H9 (cell line): ENCODE data around the gene PLA2G2C. TPM values are rescaled to one million over a fixed set of nuclear protein-coding genes. Genes with fewer than 3 reads are reported as not detected.

Experiments
- DNase-seq: peaks from one replicate; pipeline ENCODE4 v3.0.0-alpha.2; 2017
- H2AFZ ChIP-seq: one replicate; pipeline ENCODE4 v1.6.1; 2013; ENCODE audit warnings: mild to moderate bottlenecking, low read length, control low read depth, moderate library complexity
- H2AK5ac ChIP-seq: 2 replicates; pipeline ENCODE4 v1.6.1; 2013; ENCODE audit warnings: low read length, control low read depth, mixed read lengths; ENCODE audit not compliant: insufficient read length
- H2BK120ac ChIP-seq: one replicate; pipeline ENCODE4 v1.6.1; 2013; ENCODE audit warnings: low read depth, mild to moderate bottlenecking, low read length, control low read depth, inconsistent platforms; ENCODE audit not compliant: poor library complexity, severe bottlenecking
- H2BK12ac ChIP-seq: 2 replicates; pipeline ENCODE4 v1.6.1; 2013; ENCODE audit warnings: low read length, control low read depth, mixed read lengths, low read depth; ENCODE audit not compliant: insufficient read length
- H2BK15ac ChIP-seq: 2 replicates; pipeline ENCODE4 v1.6.1; 2013; ENCODE audit warnings: low read depth, low read length, control low read depth
- H2BK20ac ChIP-seq: one replicate; pipeline ENCODE4 v1.6.1; 2013; ENCODE audit warnings: low read depth, mild to moderate bottlenecking, low read length, control low read depth, inconsistent platforms; ENCODE audit not compliant: poor library complexity, severe bottlenecking
- H2BK5ac ChIP-seq: 2 replicates; pipeline ENCODE4 v1.6.1; 2013; ENCODE audit warnings: low read length, control low read depth, mixed read lengths; ENCODE audit not compliant: insufficient read length
- H3K14ac ChIP-seq: 2 replicates; pipeline ENCODE4 v1.6.1; 2013; ENCODE audit warnings: low read length, control low read depth; ENCODE audit not compliant: insufficient read depth
- H3K18ac ChIP-seq: 2 replicates; pipeline ENCODE4 v1.6.1; 2013; ENCODE audit warnings: low read depth, mild to moderate bottlenecking, mixed read lengths, low read length, control low read depth; ENCODE audit not compliant: insufficient read length
- H3K23ac ChIP-seq: 2 replicates; pipeline ENCODE4 v1.6.1; 2013; ENCODE audit warnings: low read length, control low read depth, mixed read lengths, low read depth; ENCODE audit not compliant: insufficient read length
- H3K23me2 ChIP-seq: 2 replicates; pipeline ENCODE4 v1.6.1; 2013; ENCODE audit warnings: low read depth, mild to moderate bottlenecking, mixed read lengths, low read length, control low read depth; ENCODE audit not compliant: insufficient read length, poor library complexity, severe bottlenecking
- H3K27ac ChIP-seq: 2 replicates; pipeline ENCODE4 v1.5.1; 2013; ENCODE audit warnings: low read length, control low read depth, mixed read lengths, low read depth; ENCODE audit not compliant: insufficient read length
- H3K27me3 ChIP-seq: 2 replicates; pipeline ENCODE4 v1.6.1; 2013; ENCODE audit warnings: low read length, control low read depth, inconsistent platforms; ENCODE audit not compliant: insufficient read depth
- H3K4ac ChIP-seq: 2 replicates; pipeline ENCODE4 v1.6.1; 2013; ENCODE audit warnings: low read depth, mild to moderate bottlenecking, control low read depth, inconsistent platforms, low read length, moderate library complexity
- H3K4me1 ChIP-seq: 2 replicates; pipeline ENCODE4 v1.6.1; 2013; ENCODE audit warnings: low read length, control low read depth, inconsistent platforms; ENCODE audit not compliant: insufficient read depth
- H3K4me2 ChIP-seq: 2 replicates; pipeline ENCODE4 v1.6.1; 2013; ENCODE audit warnings: low read length, control low read depth, mixed read lengths; ENCODE audit not compliant: insufficient read length, insufficient read depth
- H3K56ac ChIP-seq: 2 replicates; pipeline ENCODE4 v1.6.1; 2013; ENCODE audit warnings: low read depth, mild to moderate bottlenecking, mixed read lengths, low read length, control low read depth; ENCODE audit not compliant: insufficient read length
- H3K79me1 ChIP-seq: 2 replicates; pipeline ENCODE4 v1.6.1; 2013; ENCODE audit warnings: low read depth, mild to moderate bottlenecking, moderate library complexity, low read length, control low read depth, inconsistent platforms; ENCODE audit not compliant: insufficient read depth, poor library complexity, severe bottlenecking
- H3K79me2 ChIP-seq: 2 replicates; pipeline ENCODE4 v1.6.1; 2013; ENCODE audit warnings: low read length, control low read depth, inconsistent platforms; ENCODE audit not compliant: insufficient read depth
- H3K9ac ChIP-seq: 2 replicates; pipeline ENCODE4 v1.6.1; 2013; ENCODE audit warnings: low read length, control low read depth, mixed read lengths; ENCODE audit not compliant: insufficient read length; ENCODE audit errors: extremely low read depth
- H3K9me3 ChIP-seq: one replicate; pipeline ENCODE4 v1.6.1; 2013; ENCODE audit warnings: low read depth, low read length, inconsistent platforms; ENCODE audit not compliant: control insufficient read depth
- H3T11ph ChIP-seq: one replicate; pipeline ENCODE4 v1.6.1; 2013; ENCODE audit warnings: mild to moderate bottlenecking, low read length, control low read depth, inconsistent platforms
- H4K20me1 ChIP-seq: one replicate; pipeline ENCODE4 v1.6.1; 2013; ENCODE audit not compliant: control insufficient read depth, insufficient read length, insufficient read depth
- H4K5ac ChIP-seq: 2 replicates; pipeline ENCODE4 v1.6.1; 2013; ENCODE audit warnings: low read depth, mild to moderate bottlenecking, mixed read lengths, low read length, control low read depth; ENCODE audit not compliant: insufficient read length
- H4K8ac ChIP-seq: replicated peaks from 2 replicates; pipeline ENCODE4 v1.6.1; 2013; ENCODE audit warnings: low read length, control low read depth, mixed read lengths, low read depth; ENCODE audit not compliant: insufficient read length
- H4K91ac ChIP-seq: 2 replicates; pipeline ENCODE4 v1.6.1; 2013; ENCODE audit warnings: low read depth, mild to moderate bottlenecking, moderate library complexity, mixed read lengths, low read length, control low read depth; ENCODE audit not compliant: insufficient read length
- H3K27ac Mint-ChIP-seq, 3 experiments: 2 replicates in 2 of 3; 3 replicates in 1 of 3; pipeline ENCODE4 v1.8.0; 2020 to 2021; ENCODE audit warnings: mixed read lengths in 3 of 3, mild to moderate bottlenecking in 1 of 3, moderate library complexity in 1 of 3
- H3K27me3 Mint-ChIP-seq: 2 replicates; pipeline ENCODE4 v1.8.0; 2021; ENCODE audit warnings: low read depth, mild to moderate bottlenecking, moderate library complexity, mixed read lengths
- H3K36me3 Mint-ChIP-seq, 3 experiments: 2 replicates in 2 of 3; 3 replicates in 1 of 3; pipeline ENCODE4 v1.8.0; 2020 to 2021; ENCODE audit warnings: low read depth in 3 of 3, mixed read lengths in 3 of 3; ENCODE audit not compliant: insufficient read depth in 1 of 3
- H3K4me1 Mint-ChIP-seq, 2 experiments: 2 replicates each; pipeline ENCODE4 v1.8.0; 2020; ENCODE audit warnings: mixed read lengths in 2 of 2
- H3K4me3 Mint-ChIP-seq, 2 experiments: 2 replicates in 1 of 2; 3 replicates in 1 of 2; pipeline ENCODE4 v1.8.0; 2020 to 2021; ENCODE audit warnings: mild to moderate bottlenecking in 2 of 2, mixed read lengths in 2 of 2, moderate library complexity in 1 of 2
- H3K9me3 Mint-ChIP-seq, 2 experiments: 2 replicates in 1 of 2; 3 replicates in 1 of 2; pipeline ENCODE4 v1.8.0; 2020; ENCODE audit warnings: mild to moderate bottlenecking in 2 of 2, mixed read lengths in 2 of 2, moderate library complexity in 1 of 2
- WGBS: extraction: QIAGEN DNeasy Blood & Tissue Kit; methylation state at CpG from one replicate; pipeline ENCODE4 v1.1.7; 2013; ENCODE audit warnings: missing lambda C conversion rate, low lambda C conversion rate, mixed read lengths; ENCODE audit not compliant: insufficient read length; ENCODE audit errors: extremely low coverage; 5-methylcytosine and 5-hydroxymethylcytosine counted together
- total RNA-seq: library from RNA; stranded (reverse); gene quantifications from 2 replicates; pipeline ENCODE4 v1.2.1, GENCODE V29; 2021
- TF ChIP-seq, protein P1 (sequence below): fragments of 200-600 bp; sonication (generic); conservative IDR thresholded peaks from 3 replicates; pipeline ENCODE4 v1.8.0; 2021; ENCODE audit warnings: antibody characterized with exemption, mild to moderate bottlenecking

The PLA2G2C gene
- total RNA-seq, 1 experiment from 2014 or later, result not detected

DNA sequence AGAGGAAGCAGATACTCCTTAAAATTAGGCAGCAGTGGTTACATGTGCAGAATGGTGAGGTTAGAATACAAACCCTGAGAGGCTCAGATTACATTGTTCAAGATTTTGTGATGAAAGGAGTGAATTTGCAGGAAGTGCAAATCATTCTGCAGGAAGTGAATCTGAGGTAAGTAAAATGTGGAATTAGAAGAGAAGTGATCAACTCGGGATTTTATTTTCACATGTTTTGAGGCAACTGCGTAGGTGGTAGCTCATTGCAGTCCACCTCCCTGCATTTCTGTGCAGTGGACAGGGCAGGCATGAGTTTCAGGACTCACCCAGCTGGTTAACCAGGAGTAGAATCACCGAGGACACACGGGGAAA lies 2.1 kb upstream of the PLA2G2C start:
- Histone ChIP-seq H4K91ac (no peak overlapping the region), H2AFZ (no peak overlapping the region), H3K23ac (no peak overlapping the region), H4K8ac (no peak overlapping the region), H2BK5ac (no peak overlapping the region), H3T11ph (no peak overlapping the region), H3K79me2 (no peaks in the 10 kb centered on the region), H3K23me2 (peaks cover 6% of the 10 kb centered on the region), H3K27ac (no peak overlapping the region), H3K9ac (no peak overlapping the region), H2BK12ac (no peak overlapping the region), H2BK120ac (no peak overlapping the region), H2AK5ac (no peak overlapping the region), H4K20me1 (no peaks in the 10 kb centered on the region), H2BK20ac (no peak overlapping the region), H3K4ac (no peak overlapping the region), H3K9me3 (no peaks in the 10 kb centered on the region), H3K27me3 (no peaks in the 10 kb centered on the region; the same call in 1 of the 2 replicates), H3K56ac (no peak overlapping the region), H3K14ac (no peak overlapping the region), H2BK15ac (no peak overlapping the region), H3K79me1 (no peaks in the 10 kb centered on the region), H4K5ac (no peak overlapping the region), H3K4me1 (0 out of 2 replicates have a peak, but pooled peaks cover 3% of the 10 kb centered on the region), H3K4me2 (no peak overlapping the region), H3K18ac (no peak overlapping the region)
- Mint-ChIP-seq H3K36me3 (no peaks in the 10 kb centered on the region; a peak in 1 of 7 replicates), H3K4me1 (peaks cover 21% of the 10 kb centered on the region in 2 experiments), H3K27me3 (peaks cover 87% of the 10 kb centered on the region), H3K9me3 (peaks cover 0 to 3% of the 10 kb centered on the region in 2 experiments; a peak in 3 of 5 replicates), H3K27ac (no peak overlapping the region), H3K4me3 (no peak overlapping the region)
- WGBS, result no CpG with 5 or more reads among the region's 4 CpGs
- TF ChIP-seq, protein P1, sequence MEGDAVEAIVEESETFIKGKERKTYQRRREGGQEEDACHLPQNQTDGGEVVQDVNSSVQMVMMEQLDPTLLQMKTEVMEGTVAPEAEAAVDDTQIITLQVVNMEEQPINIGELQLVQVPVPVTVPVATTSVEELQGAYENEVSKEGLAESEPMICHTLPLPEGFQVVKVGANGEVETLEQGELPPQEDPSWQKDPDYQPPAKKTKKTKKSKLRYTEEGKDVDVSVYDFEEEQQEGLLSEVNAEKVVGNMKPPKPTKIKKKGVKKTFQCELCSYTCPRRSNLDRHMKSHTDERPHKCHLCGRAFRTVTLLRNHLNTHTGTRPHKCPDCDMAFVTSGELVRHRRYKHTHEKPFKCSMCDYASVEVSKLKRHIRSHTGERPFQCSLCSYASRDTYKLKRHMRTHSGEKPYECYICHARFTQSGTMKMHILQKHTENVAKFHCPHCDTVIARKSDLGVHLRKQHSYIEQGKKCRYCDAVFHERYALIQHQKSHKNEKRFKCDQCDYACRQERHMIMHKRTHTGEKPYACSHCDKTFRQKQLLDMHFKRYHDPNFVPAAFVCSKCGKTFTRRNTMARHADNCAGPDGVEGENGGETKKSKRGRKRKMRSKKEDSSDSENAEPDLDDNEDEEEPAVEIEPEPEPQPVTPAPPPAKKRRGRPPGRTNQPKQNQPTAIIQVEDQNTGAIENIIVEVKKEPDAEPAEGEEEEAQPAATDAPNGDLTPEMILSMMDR, result no peak
- DNase-seq, result no peak
